Stimulated activated CD8-positive, alpha-beta memory T cell treated with anti-CD3 and anti-CD28 coated beads, Interleukin-15, amount 100 ng/mL, for 4 hours (primary cell): ENCODE measurements around the gene ESYT3.
"Not testable (repeated sequence)": the region's sequence is repeated elsewhere in the genome, so short reads cannot be mapped to it uniquely, and the experiment has no call there.

ENCODE experiments used
- DNase-seq, 2 donors: peaks; one replicate each; pipeline ENCODE4 v3.0.0-alpha.2; 2020; ENCODE audit warnings: low read depth in 2 of 2

The ESYT3 gene

DNA sequence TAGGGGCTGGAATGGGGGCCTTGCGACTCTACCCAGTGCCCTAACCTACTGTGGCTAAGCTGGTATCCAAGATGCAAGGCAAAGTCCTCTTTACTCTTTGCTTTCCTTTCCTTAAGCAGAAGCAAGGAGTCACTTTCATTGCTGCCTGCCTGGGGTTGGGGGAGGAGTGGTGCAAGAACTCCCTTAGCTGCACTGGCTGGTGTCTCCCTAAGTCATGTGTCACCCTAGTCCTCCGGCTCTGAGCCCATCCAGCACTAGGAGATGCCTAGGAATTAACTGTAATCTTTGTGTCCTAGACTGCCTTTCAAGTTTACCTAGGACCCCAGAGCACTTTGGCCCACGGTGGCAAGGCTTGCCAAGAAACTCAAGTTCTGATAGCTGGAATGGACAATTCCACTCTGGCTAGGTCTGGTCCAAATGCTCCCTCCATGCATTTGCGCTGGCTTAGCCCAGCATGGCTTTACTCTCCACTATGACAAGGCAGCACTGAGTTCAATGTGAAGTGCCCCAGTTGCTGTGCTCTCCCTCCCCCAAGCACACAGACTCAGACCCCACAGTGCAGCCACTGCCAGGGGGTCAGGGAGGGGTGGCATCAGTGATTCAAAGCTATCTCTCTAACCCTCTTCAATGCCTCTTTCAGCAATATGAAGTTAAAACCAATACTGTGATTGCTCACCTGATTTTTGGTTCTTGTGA lies 58.7 kb downstream of the ESYT3 start:
- no peak for DNase-seq

DNA sequence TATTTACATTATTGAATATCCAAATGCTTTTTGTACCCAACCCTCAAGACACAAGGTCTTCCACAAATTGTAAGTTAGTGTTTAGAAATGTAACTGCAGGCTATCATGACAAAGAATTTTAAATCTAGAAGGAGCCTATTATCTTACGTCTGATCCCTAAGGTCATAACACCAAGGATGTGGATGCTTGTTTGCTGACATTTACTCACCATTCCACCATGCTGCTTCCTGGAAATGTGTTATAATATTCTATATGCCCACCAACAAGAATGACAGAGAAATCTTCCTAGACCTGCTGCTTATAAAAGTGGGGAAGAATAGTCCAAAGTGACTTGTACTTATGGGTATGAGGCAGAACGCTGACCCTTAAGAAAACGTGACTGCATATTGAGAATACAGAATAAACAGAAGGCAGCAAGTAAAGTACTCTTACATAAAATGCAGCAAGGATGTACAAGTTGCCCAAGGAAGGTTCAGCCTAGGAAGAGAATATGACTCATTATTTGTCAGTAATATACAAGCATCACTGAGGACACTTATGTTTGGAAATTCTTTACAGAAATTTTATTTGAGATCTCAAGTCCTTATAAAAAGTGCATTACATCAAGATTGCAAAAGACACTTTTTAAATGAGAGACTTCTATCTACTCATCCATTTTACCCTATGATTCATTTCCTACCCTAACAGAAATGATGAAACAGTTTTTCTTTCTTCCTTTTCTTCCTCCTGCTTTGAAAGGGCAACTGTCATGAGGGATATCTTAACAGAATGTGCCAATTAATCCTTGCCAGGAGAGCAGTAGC lies 59.6 kb downstream of the ESYT3 start:
- DNase-seq = no peak

- DNase-seq = no peak
Measured at GRCh38 chr3:138494607-138494929, 60.2 kb downstream of the ESYT3 start.

GRCh38 chr3:138495638-138496037 lies 61.2 kb downstream of the ESYT3 start:
- DNase-seq = not testable (repeated sequence)

- no peak for DNase-seq
Measured at GRCh38 chr3:138496436-138496835, 62.0 kb downstream of the ESYT3 start.

GRCh38 chr3:138497021-138497420 lies 62.6 kb downstream of the ESYT3 start:
- no peak for DNase-seq

GRCh38 chr3:138497851-138498250 lies 63.4 kb downstream of the ESYT3 start:
- DNase-seq = no peak

- no peak for DNase-seq
Measured at GRCh38 chr3:138498991-138499390, 64.6 kb downstream of the ESYT3 start.

DNA sequence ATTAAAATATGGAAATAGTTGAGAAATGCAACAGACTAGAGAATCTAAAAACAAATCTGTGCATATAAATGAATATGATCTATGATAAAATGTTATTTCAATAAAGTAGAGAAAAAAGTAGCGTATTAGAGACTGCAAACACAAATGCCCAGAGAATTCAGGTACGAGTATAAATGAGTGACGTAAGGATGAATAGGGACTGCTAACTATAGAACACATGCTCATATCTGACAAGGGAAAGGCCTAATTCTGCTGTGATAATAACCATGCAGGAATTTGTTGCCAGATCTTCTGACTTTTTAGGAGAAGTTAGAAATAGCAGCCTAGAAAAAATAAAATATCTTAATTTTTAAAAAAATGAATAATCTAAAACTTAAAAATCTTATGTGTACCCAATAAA lies 73.1 kb downstream of the ESYT3 start:
- DNase-seq = no peak

GRCh38 chr3:138509586-138509985 lies 75.2 kb downstream of the ESYT3 start:
- DNase-seq = no peak

DNA sequence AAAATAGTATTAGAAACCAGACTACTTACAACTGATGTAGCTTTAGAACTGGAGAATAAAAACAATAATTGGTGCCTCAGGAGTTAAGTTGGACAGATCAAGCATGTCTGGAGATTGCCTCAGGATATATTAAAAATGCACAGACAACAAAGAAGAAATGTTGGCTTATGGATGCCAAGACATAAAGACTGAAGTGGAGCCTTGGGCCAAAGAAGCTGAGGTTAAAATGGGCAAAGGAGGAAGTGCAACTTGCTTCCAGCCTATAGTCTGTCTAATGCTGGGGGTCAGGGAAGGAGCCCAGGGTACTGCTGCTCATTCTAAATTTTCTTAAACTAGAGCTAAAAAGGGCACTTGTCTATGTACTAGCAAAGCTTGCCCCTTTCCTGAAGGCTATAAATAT lies 77.5 kb downstream of the ESYT3 start:
- DNase-seq = no peak

DNA sequence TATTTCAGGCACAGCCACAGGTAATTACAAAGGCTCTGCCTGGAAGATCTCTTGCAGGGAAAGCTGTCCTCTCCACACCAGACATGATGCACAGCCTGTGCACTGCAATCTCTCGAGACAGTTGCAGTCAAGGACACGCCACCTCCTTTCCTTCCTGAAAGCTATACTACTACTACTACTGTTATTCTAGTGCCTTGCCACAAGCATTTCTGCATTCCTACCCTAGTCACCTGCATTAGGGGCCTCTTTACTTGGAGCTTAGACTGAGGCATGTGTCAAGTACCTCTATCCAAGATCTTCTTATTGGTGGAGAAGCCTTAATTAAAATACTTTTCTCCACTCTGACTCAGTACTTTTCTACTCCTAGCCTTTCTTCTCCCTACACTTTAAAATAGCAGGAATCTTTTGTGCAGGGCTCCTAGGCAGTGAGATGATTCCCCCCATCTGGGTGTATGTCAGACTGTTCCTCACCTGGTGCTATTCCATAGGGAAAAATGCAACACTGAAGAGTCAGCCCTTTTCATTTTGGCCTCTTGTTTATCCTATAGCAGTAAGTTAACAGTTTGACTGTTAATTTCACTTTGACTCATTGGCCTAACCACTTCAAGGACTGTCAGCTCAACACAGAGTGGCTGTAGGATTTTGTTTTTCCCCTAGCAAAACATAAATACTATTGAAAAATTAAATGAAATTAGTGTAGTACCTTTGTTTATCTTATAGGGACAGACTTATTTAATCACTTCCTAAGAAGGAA lies 78.9 kb downstream of the ESYT3 start:
- no peak for DNase-seq

GRCh38 chr3:138521445-138521844 lies 87.0 kb downstream of the ESYT3 start:
- not testable (repeated sequence) for DNase-seq
